HuH-7.5 (cell line): ENCODE results near the gene SELPLG.

ENCODE experiments used
- DNase-seq: peaks from one replicate; pipeline ENCODE4 v3.0.0; 2011; ENCODE audit warnings: low spot score

SELPLG gene

DNA sequence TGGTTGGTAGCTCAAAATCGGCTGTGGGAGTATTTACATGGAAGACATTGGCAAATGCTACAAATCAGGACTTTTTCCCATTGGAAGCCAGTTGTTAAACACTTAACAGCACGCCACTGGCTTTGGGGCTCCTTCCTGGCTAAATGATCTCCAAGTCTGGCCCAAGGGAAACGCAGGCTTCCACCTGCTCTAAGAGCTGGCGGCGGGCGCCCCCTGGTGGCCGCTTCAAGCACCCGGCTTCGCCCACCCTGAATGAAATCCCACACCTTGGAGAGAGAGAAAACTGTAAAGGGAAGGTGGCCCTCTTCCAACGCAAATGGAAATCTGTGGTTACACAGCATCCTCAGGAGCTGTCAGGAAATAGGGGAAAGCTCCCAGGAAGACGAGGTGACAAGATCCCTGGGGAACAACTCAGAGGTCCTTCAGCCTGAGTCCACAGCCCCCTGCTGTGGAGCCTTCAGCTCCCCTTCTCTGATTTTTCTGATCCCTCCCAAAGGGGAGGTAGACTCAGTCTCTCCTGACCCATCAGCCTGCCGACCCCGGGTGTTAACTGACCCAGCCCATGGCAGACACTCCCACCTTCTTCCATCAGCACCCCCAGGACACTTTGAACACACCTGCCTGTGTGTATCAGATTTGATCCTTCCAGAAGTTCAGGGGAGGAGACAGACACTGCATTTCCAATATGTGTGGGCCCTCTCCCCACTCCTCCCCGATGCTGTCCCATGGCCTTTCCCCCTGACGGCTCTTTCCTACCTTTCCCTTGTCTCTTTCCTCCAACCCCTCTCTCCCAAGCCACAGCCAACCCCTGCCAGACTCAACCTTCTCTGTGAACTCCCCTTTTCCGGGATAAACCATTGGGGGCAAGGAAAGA, 15.4 kb downstream of the SELPLG start:
- DNase-seq, result peak; percentile 80

DNA sequence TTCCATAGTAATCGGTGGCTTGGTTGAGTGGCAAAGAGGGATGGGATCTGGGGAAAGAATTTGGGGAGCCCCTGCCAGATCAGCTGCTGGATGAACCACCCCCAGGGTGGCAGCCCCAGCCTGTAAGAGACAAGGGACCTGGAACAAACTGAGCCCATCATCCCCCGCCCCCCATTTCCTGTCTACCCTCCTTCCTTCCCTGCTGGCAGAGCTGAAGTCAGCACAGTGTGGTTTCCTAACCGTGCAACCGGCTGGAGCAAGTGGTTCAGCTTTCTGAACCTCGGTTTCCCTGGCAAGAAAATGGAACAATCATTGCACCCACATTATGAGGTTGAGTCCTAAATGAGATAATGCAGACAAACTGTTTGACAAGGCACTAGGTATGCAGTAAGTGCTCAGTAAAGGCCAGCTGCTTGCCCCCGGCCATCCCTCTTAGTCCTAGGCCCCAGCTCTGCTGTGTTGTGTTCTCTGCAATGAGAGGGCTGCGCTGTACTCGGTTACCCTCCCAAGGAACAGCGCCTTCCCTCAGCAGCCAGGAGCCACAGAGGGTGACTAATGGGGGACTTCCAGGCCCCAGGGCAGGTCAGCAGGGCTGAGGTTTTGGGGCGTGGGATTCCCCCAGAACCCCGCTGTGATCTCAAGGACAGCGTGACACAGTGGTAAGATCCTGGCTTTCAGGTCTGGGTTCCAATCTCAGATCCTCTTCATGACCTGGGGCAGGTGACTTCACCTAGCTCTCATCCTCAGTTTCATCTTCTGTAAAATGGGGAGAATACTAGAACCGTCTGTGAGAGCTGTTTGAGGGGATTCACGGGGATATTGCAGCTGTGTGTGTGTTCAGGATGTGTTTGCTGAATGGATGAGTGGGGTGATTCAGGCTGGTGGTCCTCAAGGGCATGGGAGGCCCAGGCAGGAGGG, 16.5 kb downstream of the SELPLG start:
- no peak for DNase-seq

DNA sequence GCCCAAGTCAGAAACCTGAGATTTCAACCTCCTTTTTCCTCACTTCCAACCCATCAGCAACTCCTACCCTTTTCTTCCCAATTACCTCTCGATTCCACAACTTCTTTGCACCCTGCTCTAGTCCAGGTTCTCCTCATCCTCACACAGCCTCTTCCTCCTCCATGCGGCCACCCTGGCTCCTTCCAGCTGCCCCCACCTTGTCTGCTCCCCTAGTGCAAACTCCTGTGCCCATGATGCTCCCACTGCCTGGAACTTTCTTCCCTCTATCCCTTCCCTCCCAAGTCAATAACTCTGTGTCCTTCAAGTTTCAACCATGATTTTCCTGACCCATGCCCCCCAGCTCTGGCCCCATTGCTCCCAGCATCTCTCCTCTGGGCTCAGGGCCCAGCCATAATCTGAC, 17.3 kb downstream of the SELPLG start:
- no peak for DNase-seq

DNA sequence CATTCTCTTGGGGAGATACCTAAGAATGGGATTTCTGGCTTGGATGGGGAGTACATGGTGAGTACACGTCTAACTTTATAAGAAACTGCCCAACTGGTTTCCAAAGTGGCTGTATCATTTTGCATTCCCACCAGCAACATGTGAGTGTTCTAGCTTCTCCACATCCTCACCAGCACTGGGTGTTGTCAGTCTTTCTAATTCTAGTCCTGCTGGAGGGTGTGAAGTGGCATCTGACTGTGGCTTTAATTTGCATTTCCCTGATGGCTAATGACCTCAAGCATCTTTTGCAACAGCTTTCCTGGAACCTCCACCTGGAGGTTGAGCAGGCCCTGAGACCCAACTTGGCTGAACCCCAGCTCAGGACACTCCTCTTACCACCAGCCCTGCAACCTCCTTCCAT, 17.8 kb downstream of the SELPLG start:
- DNase-seq, result no peak

DNA sequence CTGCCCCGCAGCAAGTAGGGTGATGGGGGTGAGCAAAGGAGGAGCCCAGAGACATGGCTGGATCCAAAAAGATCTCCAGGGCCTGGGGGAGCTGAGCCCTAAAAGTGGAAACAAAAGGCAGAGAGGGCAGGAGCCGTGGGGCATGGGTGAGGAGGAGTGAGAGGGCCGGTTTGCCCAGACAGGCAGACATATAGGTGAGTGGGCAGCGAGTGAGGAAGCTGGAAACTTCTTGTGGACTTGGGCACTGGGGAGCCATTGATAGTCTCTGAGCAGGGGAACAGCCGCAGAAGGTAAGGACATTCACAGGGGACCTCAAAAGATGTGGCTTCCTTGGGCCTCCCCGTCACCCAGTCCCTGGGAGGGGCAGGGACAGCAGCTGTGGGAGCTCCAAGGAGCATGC, 19.1 kb downstream of the SELPLG start:
- no peak for DNase-seq

DNA sequence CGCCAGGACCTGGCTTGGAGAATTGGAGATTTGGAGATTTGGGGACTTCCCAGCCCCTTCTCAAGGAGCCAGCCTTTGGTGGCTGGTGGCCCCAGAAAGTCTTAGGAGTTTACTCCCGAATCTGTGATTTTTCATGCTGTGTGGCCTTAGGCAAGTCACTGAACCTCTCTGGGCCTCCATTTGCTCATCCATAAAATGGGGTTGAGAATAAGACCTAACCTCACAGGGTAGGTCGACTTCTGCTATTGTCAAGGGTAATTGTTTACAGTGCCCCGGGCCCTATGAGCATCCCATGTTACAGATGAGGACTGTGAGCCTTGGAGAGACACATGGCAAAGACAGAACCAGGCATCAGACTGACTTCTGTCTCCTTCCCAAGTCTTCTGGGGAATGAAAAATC, 19.7 kb downstream of the SELPLG start:
- DNase-seq, result no peak

DNA sequence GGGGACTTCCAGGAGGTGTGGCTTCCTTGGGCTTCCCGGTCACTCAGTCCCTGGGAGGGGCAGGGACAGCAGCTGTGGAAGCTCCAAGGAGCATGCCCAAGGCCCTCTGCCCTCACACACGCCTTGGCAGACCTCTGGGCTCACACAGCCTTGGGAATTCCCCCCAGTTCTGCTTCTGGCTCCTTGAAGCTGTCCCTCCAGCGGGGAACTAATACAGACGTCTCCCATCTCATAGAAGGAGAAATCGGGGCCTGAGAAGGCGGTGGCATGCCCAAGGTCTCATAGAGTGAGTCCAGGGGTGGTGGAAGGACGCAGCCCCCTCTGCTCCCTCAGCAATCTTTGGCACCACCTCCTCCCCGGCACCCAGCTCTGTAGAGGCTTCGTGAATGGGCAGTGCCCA, 20.1 kb downstream of the SELPLG start:
- no peak for DNase-seq

DNA sequence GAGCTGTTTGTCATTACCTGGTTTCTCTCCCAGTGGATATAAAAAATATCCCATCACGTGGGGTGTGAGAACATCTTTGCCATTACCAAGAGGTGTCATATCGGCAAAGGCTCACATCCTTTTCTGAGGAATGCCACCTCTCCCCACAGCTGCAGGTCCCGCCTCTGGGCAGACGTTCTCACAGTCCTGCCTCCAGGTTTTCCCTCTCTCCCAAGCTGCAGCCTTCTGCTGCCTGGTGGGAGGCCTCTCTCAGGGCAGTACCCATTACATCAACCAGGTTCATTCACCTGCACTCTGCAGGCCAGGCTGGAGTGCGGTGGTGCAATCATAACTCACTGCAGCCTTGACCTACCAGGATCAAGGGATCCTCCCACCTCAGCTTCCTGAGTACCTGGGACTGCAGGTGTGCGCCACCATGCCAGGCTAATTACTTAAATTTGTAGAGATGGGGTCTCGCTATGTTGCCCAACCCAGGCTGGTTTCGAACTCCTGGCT, 20.9 kb downstream of the SELPLG start:
- DNase-seq, result no peak

DNA sequence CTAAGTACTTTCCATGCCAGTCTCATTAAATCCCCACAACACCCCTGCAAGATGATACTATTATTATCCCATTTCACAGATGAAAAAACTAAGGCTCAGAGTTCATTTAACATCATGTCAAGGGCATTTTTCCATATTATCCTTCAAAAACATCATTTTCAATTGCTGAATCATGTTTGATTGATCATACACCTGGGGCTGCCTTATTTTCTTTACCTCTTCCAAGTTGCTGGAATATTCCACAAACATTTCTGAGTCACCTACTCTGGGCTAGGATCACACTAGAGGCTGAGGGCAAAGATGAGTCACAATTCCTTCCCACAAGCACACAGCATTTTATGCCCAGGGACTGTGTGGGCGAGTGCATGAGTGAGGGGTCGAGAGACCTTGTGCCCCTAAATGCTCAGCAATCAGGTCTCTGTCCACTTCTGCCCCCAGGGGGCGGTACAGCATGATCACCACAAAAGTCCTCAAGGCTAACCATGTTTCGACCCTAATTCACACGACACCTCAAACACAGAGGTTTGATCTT, 21.7 kb downstream of the SELPLG start:
- DNase-seq, result no peak

DNA sequence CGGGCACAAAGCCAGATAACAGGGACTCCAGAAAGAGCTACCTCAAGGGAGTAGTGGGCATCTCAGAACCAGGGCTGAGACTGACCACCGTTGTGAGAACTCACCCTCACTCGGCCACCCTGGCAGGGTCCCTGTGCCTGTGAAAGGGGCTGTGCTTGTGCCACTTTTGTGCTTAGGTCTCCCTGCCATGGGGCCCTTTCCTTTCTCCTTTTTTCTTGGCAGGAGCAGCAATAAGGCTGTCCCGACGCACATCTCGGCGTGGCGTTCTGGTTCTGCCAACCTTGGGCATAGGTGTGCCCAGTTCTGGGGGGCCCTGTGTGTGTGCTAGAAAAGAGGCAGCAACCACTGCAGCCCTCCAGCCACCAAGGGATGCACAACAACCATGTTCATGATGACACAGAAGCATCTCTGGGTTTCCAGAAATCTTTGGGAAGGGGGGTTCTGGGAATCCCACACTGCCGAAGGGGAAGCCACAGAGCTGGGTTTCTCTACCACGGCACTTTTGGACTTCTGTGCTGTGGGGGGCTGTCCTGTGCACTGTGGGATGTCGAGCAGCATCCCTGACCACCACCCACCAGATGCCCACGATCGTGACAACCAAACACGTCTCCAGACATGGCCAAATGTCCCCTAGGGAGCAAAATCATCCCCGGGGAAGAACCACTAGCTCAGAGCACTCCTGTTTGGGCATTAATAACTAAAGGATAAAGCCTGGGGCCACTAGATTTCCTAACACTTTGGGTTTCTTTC, 22.7 kb downstream of the SELPLG start:
- DNase-seq, result no peak

DNA sequence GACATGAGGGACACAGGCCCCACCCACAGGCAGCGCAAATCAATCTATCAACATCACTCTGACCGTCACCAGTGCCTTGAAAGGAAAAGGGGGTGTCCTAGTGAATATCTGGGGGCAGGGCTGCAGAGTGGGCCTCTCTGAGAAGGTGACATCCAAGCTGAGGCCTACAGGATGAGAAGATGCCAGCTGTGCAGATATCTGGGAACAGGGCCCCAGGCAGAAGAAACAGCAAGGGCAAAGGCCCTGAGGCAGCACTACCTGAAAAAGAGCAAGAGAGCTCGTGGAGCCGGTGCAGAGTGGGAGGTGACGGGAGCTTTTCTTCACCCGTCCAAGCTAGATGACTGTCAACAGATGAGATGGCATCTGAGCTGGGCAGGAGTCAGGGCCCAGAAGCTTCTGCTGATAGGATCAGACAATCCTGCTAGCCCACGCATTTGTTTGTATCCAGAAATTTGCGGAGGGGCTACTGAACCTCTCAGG, 23.3 kb downstream of the SELPLG start:
- no peak for DNase-seq

DNA sequence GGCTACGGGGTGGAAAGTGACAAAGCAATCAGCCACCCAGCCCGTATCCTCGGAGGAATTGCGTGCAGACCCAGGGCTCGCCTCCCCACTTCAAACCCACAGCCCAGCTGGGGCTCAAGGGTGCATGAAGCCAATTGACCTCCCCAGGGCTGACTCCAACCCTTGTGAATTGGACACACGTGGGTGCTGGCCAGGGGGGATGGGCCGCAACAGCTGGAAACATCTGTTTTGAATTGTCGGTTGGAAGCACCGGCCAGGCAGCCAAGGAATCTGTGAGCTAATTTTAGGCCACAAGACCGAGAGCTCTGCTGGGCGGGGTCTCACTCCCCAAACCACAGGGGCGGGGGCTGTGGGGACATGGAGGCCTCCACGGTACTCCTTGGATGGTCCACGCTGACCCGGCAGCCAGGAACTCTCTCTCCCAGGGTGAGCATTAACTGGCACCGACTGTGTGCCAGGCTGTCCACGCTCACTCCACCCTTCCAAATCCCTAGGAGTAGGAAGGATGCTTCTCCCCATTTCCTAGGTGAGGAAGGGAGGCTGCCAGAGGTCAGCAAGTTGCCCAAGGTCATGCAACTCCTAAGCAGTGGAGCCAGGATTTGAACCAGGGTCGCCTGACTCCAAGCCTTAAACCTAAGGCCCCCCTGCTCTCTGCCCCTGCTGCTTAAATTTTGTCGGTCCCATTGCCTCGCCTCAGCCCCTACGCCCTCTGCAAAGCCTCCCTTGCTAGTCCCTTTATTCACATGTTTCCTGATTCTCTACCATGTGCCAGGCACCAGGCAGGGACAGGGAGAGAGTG, 24.0 kb downstream of the SELPLG start:
- DNase-seq, result no peak

DNA sequence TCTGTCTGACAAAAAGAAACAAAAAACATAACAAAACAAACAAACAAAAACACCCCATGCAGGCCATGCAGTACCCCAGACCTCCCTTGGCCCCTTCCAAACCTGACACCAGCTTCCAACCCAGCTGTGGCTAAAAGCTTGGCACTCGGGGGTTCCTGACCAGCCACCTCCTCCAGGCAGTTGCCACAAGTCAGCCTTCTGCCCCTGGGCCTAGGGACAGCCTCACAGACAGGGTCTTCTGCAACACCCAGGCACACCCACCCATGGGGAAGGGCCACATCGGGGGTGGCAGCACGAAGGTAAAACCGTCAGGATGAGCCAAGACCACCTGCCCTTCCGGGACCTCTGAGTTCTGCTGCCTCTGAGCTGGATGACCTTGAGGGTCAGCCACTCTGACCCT, 25.1 kb downstream of the SELPLG start:
- DNase-seq, result no peak

DNA sequence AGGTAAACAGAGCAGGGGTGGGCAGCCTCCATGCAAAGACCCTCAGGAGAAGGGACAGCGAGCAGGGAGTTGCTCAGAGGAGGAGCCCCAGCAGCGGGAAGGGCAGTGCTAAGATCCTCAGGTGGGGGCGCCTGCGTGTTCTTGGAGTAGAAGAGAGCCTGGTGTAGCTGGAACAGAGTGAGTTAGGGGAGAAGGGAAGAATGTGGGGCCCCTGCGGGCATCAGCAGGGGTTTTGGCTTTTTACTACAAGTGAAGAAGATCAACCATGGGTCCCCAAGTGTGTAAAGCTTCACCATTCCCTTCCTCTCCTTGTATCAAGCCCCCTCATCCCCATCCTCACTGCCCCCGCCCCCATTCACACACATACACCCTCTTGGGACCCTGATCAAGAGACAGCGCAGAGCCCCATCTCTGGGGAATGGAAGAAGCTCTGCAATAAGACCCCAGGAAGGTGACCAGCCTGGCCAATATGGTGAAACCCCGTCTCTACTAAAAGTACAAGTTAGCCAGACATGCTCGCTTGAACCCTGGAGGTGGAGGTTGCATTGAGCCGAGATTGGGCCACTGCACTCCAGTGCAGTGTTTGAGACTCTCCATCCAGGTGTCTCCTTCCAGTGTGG, 25.6 kb downstream of the SELPLG start:
- no peak for DNase-seq

DNA sequence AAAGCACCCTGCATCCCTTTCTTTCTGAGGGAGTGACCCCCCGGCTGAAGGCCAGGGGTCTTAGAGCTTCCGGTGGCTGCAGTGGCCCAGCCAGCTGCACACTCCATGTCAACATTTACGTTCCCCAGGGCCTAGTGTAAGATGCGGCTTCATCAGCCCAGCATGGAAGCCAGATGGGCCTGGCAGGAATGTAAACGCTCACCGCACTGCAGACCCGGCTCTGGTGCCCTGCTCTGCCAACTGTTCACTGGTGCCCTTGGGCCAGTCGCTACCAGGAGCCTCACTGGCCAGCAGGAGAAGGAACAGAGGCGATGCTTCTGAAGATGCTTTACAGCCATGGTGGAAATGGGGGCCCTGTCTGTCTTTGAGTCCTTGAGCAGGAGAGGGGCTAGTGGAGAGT, 27.2 kb downstream of the SELPLG start:
- DNase-seq, result no peak

DNA sequence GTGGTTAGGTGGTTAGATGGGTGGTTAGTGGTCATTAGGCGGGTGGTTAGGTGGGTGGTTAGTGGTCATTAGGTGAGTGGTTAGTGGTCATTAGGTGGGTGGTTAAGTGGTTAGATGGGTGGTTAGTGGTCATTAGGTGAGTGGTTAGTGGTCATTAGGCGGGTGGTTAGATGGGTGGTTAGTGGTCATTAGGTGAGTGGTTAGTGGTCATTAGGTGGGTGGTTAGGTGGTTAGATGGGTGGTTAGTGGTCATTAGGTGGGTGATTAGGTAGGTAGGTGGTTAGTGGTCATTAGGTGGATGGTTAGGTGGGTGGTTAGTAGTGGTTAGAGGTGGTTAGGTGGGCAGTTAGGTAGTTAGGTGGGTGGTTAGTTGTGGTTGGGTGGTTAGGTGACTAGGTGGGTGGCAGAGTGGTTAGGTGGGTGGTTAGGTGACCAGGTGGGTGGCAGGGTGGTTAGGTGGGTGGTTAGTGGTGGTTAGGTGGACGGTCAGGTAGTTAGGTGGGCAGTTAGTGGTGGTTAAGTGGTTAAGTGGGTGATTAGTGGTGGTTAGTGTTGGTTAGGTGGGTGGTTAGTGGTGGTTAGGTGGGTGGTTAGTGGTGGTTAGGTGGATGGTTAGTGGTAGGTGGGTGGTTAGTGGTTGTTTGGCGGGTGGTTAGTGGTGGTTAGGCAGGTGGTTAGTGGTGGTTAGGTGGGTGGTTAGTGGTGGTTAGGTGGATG, 27.8 kb downstream of the SELPLG start:
- no peak for DNase-seq

DNA sequence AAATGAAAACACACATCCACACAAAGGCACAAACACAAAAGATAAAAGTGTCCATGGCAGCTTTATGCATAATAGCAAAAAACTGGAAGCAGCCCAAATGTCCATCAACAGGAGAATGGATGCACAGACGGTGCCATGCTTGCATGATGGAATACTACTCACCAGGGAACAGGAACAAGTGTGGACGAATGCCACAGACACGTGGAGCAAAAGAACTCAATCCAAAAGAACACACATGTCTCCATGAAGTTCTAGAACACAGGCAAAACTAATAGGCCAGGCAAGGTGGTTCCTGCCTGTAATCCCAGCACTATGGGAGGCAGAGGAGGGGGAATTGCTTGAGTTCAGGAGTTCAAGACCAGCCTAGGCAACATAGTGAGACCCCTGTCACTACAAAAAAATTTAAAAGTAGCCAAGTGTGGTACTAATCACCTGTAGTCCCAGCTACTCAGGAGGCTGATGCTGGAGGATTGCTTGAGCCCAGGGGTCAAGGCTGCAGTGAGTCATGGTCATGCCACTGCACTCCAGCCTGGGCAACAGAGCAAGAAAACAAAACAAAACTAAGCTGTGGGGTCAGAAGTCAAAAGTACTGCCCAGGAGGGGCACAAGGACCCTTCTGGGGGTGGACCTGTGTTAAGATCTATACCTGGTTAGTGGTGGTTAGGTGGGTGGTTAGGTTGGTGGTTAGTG, 28.5 kb downstream of the SELPLG start:
- DNase-seq, result no peak

DNA sequence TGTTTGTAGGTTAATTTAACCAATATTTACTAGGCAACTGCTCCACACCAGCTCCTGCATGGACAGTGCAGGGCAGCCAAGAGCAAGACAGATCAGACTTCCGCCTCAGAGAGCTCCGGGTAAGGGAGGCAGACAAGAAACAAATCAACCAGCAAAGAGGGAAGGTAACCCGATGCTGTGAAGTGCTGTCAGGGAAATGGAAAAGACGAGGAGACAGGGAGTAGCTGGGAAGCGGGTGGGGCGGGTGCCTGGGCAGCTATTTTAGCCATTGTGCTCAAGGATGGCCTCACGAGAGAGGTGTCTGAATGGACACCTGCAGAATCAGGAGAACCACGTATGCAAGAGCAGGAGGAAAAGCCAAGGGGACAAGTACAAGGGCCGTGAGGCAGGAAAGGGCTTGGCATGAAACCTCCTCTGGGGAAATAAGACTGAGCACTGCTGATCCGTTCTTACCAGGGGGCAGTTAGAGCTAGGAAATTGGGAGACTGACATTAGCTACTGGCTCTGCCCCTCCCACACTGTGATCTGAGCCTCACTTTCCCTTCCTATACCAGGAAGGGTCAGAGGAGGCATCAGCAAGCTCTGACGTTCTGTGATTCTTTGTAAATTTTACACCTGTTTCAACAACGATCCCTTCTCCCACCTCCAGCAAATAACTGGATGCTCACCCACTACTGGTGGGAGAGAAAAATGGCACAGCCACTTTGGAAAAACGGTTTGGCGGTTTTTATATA, 29.3 kb downstream of the SELPLG start:
- DNase-seq, result no peak

DNA sequence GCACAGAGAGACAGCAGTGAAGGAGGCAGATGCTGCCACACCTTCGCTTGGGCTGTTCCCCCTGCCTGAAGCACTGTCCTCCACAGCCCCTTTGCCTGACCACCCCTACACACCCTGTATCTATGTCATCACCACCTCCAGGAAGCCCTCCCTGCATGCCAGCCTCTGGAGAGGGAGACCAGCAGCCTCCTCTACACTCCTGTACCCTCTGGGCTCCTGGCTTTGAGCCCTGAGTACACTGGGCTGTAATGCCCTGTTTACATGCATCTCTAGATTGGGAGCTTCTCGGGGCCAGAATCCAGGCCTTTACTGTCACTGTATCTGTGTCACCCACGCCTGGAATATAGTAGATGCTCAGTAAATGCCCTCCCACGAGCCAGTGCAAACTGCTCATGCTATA, 30.0 kb downstream of the SELPLG start:
- DNase-seq, result no peak
